K562 (cell line): Measurements from ENCODE around the gene RSPH6A. TPM values are rescaled to one million over a fixed set of nuclear protein-coding genes. Genes with fewer than 3 reads are reported as not detected.

Experiments used
- ATAC-seq: fragments of 200-7000 bp; cut with Tn5 transposase; 3 replicates; pipeline ENCODE4 v1.9.1; 2020; ENCODE audit warnings: moderate library complexity
- BruUV-seq: library from RNA; stranded (reverse); fragments of 400-500 nt; replicated peaks from 2 replicates; lab custom pipeline; 2021; lab: Mats Ljungman, UMichigan
- CTCF ChIA-PET: fragments of 300-600 bp; formaldehyde crosslinking; extraction: SDS; loops from one replicate; lab custom pipeline; 2021; ENCODE audit warnings: low intra/inter-chr PET ratio; lab: Yijun Ruan, JAX
- POLR2A ChIA-PET: fragments of 300-600, 350-650 bp; sonication (Branson Sonifier 250); formaldehyde crosslinking; extraction: SDS; loops from one replicate; lab custom pipeline; 2021; ENCODE audit warnings: antibody characterized with exemption, inconsistent platforms; lab: Yijun Ruan, JAX
- DNase-seq, 4 experiments: peaks; one replicate each; pipeline versions ENCODE4 v3.0.0 to v3.0.0-alpha.2; 2011 to 2018; ENCODE audit warnings: low spot score in 3 of 4, mixed read lengths in 3 of 4; ENCODE audit errors: extremely low read depth in 1 of 4
- FAIRE-seq: peaks from 2 replicates; lab custom pipeline; 2011; peaks lifted over from hg19 to GRCh38; lab: Jason Lieb, UNC
- H2AFZ ChIP-seq: 2 replicates; pipeline ENCODE4 v1.6.0; 2011; ENCODE audit warnings: low read depth, low read length, control low read depth, inconsistent platforms
- H3K27ac ChIP-seq: fragments of 200-600 bp; 3 replicates; pipeline ENCODE4 v1.8.0; 2011; ENCODE audit warnings: low read depth, mild to moderate bottlenecking, control low read depth, inconsistent platforms, low read length, moderate library complexity, mixed read lengths; ENCODE audit errors: extremely low read depth
- H3K27me3 ChIP-seq, 2 experiments: fragments of 300-600 bp in 1 of 2; 2 replicates in 1 of 2; 3 replicates in 1 of 2; pipeline versions ENCODE4 v1.6.0 to v1.8.0; 2011; ENCODE audit warnings: inconsistent platforms in 2 of 2, low read length in 2 of 2, mild to moderate bottlenecking in 1 of 2, mixed read lengths in 1 of 2, moderate library complexity in 1 of 2; ENCODE audit not compliant: control insufficient read depth in 2 of 2, insufficient read depth in 2 of 2
- H3K36me3 ChIP-seq: fragments of 300-600 bp; 3 replicates; pipeline ENCODE4 v1.8.0; 2011; ENCODE audit warnings: mild to moderate bottlenecking, low read length, inconsistent platforms; ENCODE audit not compliant: control insufficient read depth, insufficient read depth
- H3K4me1 ChIP-seq, 2 experiments: fragments of 200-600 bp in 1 of 2; replicated peaks in 1 of 2; 2 replicates in 1 of 2; 3 replicates in 1 of 2; pipeline versions ENCODE4 v1.5.1 to v1.8.0; 2011; ENCODE audit warnings: inconsistent platforms in 2 of 2, low read length in 2 of 2, mild to moderate bottlenecking in 1 of 2, mixed read lengths in 1 of 2, moderate library complexity in 1 of 2; ENCODE audit not compliant: control insufficient read depth in 2 of 2, insufficient read depth in 2 of 2
- H3K4me2 ChIP-seq: 2 replicates; pipeline ENCODE4 v1.6.1; 2011; ENCODE audit warnings: low read length, control low read depth, inconsistent platforms, mixed read lengths; ENCODE audit not compliant: insufficient read depth
- H3K4me3 ChIP-seq: fragments of 200-600 bp; sonication (generic), shearing (Covaris generic); 2 replicates; pipeline ENCODE4 v1.5.1; 2016; ENCODE audit warnings: control low read depth, inconsistent platforms
- H3K79me2 ChIP-seq: fragments of 200-600 bp; 3 replicates; pipeline ENCODE4 v1.8.0; 2011; ENCODE audit warnings: low read length, inconsistent platforms; ENCODE audit not compliant: control insufficient read depth, insufficient read depth
- H3K9ac ChIP-seq, 2 experiments: 2 replicates each; pipeline versions ENCODE4 v1.6.0 to v1.6.1; 2011; ENCODE audit warnings: low read depth in 2 of 2, low read length in 2 of 2, control low read depth in 1 of 2, inconsistent platforms in 1 of 2, mild to moderate bottlenecking in 1 of 2, mixed read lengths in 1 of 2; ENCODE audit not compliant: insufficient read depth in 1 of 2
- H3K9me1 ChIP-seq: one replicate; pipeline ENCODE4 v1.6.0; 2011; ENCODE audit warnings: inconsistent platforms, mild to moderate bottlenecking, low read length, moderate library complexity; ENCODE audit not compliant: control insufficient read depth, insufficient read depth
- H3K9me3 ChIP-seq: replicated peaks from 2 replicates; pipeline ENCODE4 v1.5.1; 2011; ENCODE audit warnings: low read depth, low read length, inconsistent platforms; ENCODE audit not compliant: control insufficient read depth, insufficient read depth
- H4K20me1 ChIP-seq: replicated peaks from 2 replicates; pipeline ENCODE4 v1.6.1; 2011; ENCODE audit warnings: low read length, inconsistent platforms, mixed read lengths; ENCODE audit not compliant: control insufficient read depth, insufficient read depth
- AFF1 ChIP-seq, 2 experiments: fragments of 450-650 bp; IDR thresholded peaks; 2 replicates each; pipeline ENCODE4 v1.6.1; 2018; ENCODE audit warnings: mild to moderate bottlenecking in 2 of 2, low read depth in 1 of 2; ENCODE audit not compliant: partially characterized antibody in 2 of 2
- ARID3B ChIP-seq: fragments of 250-450 bp; sonication (Bioruptor Pico); IDR thresholded peaks from 2 replicates; pipeline ENCODE4 v1.4.0; 2020; ENCODE audit warnings: borderline replicate concordance
- FOXP4 ChIP-seq: sonication (generic); formaldehyde crosslinking; IDR thresholded peaks from 2 replicates; pipeline ENCODE4 v1.8.0; 2022; ENCODE audit warnings: mild to moderate bottlenecking, missing genetic modification reagents, borderline replicate concordance
- GMEB1 ChIP-seq: fragments of 250-450 bp; sonication (Bioruptor Pico); IDR thresholded peaks from 2 replicates; pipeline ENCODE4 v1.4.0; 2020; ENCODE audit warnings: mild to moderate bottlenecking
- IFI16 ChIP-seq: fragments of 250-450 bp; sonication (Bioruptor Pico); IDR thresholded peaks from 2 replicates; pipeline ENCODE4 v2.1.2; 2022; ENCODE audit warnings: mild to moderate bottlenecking, inconsistent platforms
- NFXL1 ChIP-seq: fragments of 450-650 bp; formaldehyde crosslinking; IDR thresholded peaks from 2 replicates; pipeline ENCODE4 v1.4.0; 2021; ENCODE audit warnings: mild to moderate bottlenecking
- TFAP4 ChIP-seq: sonication (generic); formaldehyde crosslinking; IDR thresholded peaks from 2 replicates; pipeline ENCODE4 v1.8.0; 2022; ENCODE audit warnings: missing genetic modification reagents, mild to moderate bottlenecking, moderate library complexity, borderline replicate concordance
- WGBS: fragments of 100-300 bp; shearing (Covaris generic); methylation state at CpG from one replicate; pipeline ENCODE4 v1.1.6; 2016; ENCODE audit warnings: low coverage, mixed read lengths; ENCODE audit not compliant: insufficient coverage; ENCODE audit errors: missing lambda C conversion rate; 5-methylcytosine and 5-hydroxymethylcytosine counted together
- in situ Hi-C: fragments of 300-500 bp; cut with MboI; formaldehyde crosslinking; loops from 4 replicates; pipeline ENCODE4 v1.15.0; 2018; ENCODE audit warnings: inconsistent platforms, mixed read lengths
- intact Hi-C: fragments of 100-400 bp; cut with micrococcal nuclease; formaldehyde crosslinking; loops from 2 replicates; pipeline ENCODE4 v1.14.2; 2022
- polyA plus RNA-seq, 8 experiments: library from polyadenylated mRNA; depleted of rRNA in 4 of 8; stranded (reverse) in 5 of 8; unstranded in 3 of 8; fragments of >200 nt; fragmentation: Nextera tagmentation in 2 of 8; fragmentation: Illumina TruSeq in 1 of 8; extraction: Ambion mirVana in 2 of 8; extraction: Trizol in 1 of 8; gene quantifications; 2 replicates each; pipeline versions ENCODE4 v1.2.1 to v1.2.3, GENCODE V29; 2011 to 2014; ENCODE audit warnings: inconsistent platforms in 1 of 8, missing spikeins in 1 of 8
- total RNA-seq, 7 experiments: library from RNA; depleted of rRNA in 6 of 7; stranded (reverse); fragments of >200 nt in 6 of 7; fragmentation: Illumina TruSeq in 2 of 7; extraction: Trizol in 2 of 7; gene quantifications; 2 replicates each; pipeline versions ENCODE4 v1.2.1 to v1.2.3, GENCODE V29; 2011 to 2021; ENCODE audit warnings: low replicate concordance in 1 of 7

Gene RSPH6A
- total and polyA plus RNA-seq, 9 of the 15 experiments (the other 6 are each of a cell fraction or from before 2014, with no cell fraction given), result 0.03 to 0.15 (median 0.07) TPM; not detected in 5

GRCh38 chr19:45864629-45865082 lies 49.5 kb upstream of the RSPH6A start:
- Histone ChIP-seq H4K20me1 (no peaks in the 10 kb centered on the region), H3K4me2 (peak overlapping the region; percentile 100), H3K27ac (peak overlapping the region; percentile 37; the same call in 2 of the 3 replicates), H3K36me3 (peaks cover 17% of the 10 kb centered on the region; the same call in 2 of the 3 replicates), H3K27me3 (no peaks in the 10 kb centered on the region), H3K4me3 (peak overlapping the region; percentile 95), H3K9me3 (no peaks in the 10 kb centered on the region), H3K4me1 (peaks cover 23 to 45% of the 10 kb centered on the region in 2 experiments), H2AFZ (peak overlapping the region; percentile 76), H3K9me1 (peaks cover 2% of the 10 kb centered on the region), H3K9ac (peak overlapping the region; percentile 52 to 94), H3K79me2 (peaks cover 51% of the 10 kb centered on the region)
- POLR2A ChIA-PET, result interaction anchor here (0.5 to 2.1 kb wide), 11 partner anchors 8 to 755 kb away, joined by 3 to 11 read pairs (median 4); no protein-coding TSS in a partner anchor
- DNase-seq (no peak), FAIRE-seq (peak; percentile 26), ATAC-seq (no peak)
- intact Hi-C loops (no loop called here), in situ Hi-C loops (no loop called here)
- no TSS peak for BruUV-seq
- WGBS, result 11% methylated on average over 12 of the region's 12 CpGs
- CTCF ChIA-PET, result interaction anchor here (0.6 to 5.5 kb wide), 4 partner anchors 17 to 683 kb away, joined by 3 to 102 read pairs (median 10); partner anchors contain the start of gene IRF2BP1
- no peak for TF ChIP-seq IFI16 (CRISPR knock-in tag)
- TF ChIP-seq FOXP4, result no peak
- TF ChIP-seq GMEB1 (CRISPR knock-in tag), result no peak
- TF ChIP-seq TFAP4 (CRISPR knock-in tag), result 0 out of 2 replicates have a peak, but pooled peaks have one; percentile 11
- TF ChIP-seq AFF1 (IDR thresholded peaks at IDR 0.05; ENCODE audit: low read depth in 1 of 2, partially characterized antibody in 2 of 2), result no peak
- TF ChIP-seq NFXL1 (CRISPR knock-in tag), result no peak
- TF ChIP-seq ARID3B (CRISPR knock-in tag), result no peak
